Glutamatergic neuron (in vitro differentiated cells): ENCODE results near the gene MTA1. TPM values are rescaled to one million over a fixed set of nuclear protein-coding genes. Genes with fewer than 3 reads are reported as not detected.

Experiments
- DNase-seq: peaks from one replicate; pipeline ENCODE4 v3.0.0; 2022
- H3K27ac Mint-ChIP-seq: one replicate; pipeline ENCODE4 v1.8.0; 2020; ENCODE audit warnings: mild to moderate bottlenecking, mixed read lengths, inconsistent platforms; ENCODE audit not compliant: unreplicated experiment
- H3K27me3 Mint-ChIP-seq: one replicate; pipeline ENCODE4 v1.8.0; 2020; ENCODE audit warnings: mild to moderate bottlenecking, moderate library complexity, mixed read lengths, inconsistent platforms; ENCODE audit not compliant: unreplicated experiment
- H3K36me3 Mint-ChIP-seq: one replicate; pipeline ENCODE4 v1.8.0; 2020; ENCODE audit warnings: mild to moderate bottlenecking, mixed read lengths, inconsistent platforms; ENCODE audit not compliant: unreplicated experiment
- H3K4me1 Mint-ChIP-seq: one replicate; pipeline ENCODE4 v1.8.0; 2020; ENCODE audit warnings: mild to moderate bottlenecking, low read depth, mixed read lengths, inconsistent platforms; ENCODE audit not compliant: unreplicated experiment
- H3K4me3 Mint-ChIP-seq: one replicate; pipeline ENCODE4 v1.8.0; 2020; ENCODE audit warnings: mild to moderate bottlenecking, mixed read lengths, inconsistent platforms; ENCODE audit not compliant: unreplicated experiment
- H3K9me3 Mint-ChIP-seq: one replicate; pipeline ENCODE4 v1.8.0; 2020; ENCODE audit warnings: mild to moderate bottlenecking, moderate library complexity, mixed read lengths, inconsistent platforms; ENCODE audit not compliant: unreplicated experiment
- total RNA-seq: library from RNA; stranded (reverse); fragmentation: NEBNext Ultra II Directional; extraction: Animal tissue kit (Norgen Biotek cat#: 25700); gene quantifications from one replicate; pipeline ENCODE4 v1.2.1, GENCODE V29; 2021; ENCODE audit not compliant: unreplicated experiment
- TF ChIP-seq, protein P1 (sequence below): fragments of 200-600 bp; sonication (generic); IDR thresholded peaks from one replicate; pipeline ENCODE4 v1.5.0; 2021; ENCODE audit not compliant: partially characterized antibody, unreplicated experiment

The MTA1 gene
- total RNA-seq, 1 donor from 2014 or later = 261 TPM

GRCh38 chr14:105439710-105440553 is 20.3 kb downstream of the MTA1 start:
- Mint-ChIP-seq H3K27ac (no peak overlapping the region), H3K27me3 (peaks cover 12% of the 10 kb centered on the region), H3K9me3 (peaks cover 12% of the 10 kb centered on the region), H3K36me3 (peaks cover 12% of the 10 kb centered on the region), H3K4me1 (peaks cover 4% of the 10 kb centered on the region), H3K4me3 (no peak overlapping the region)
- TF ChIP-seq, protein P1, sequence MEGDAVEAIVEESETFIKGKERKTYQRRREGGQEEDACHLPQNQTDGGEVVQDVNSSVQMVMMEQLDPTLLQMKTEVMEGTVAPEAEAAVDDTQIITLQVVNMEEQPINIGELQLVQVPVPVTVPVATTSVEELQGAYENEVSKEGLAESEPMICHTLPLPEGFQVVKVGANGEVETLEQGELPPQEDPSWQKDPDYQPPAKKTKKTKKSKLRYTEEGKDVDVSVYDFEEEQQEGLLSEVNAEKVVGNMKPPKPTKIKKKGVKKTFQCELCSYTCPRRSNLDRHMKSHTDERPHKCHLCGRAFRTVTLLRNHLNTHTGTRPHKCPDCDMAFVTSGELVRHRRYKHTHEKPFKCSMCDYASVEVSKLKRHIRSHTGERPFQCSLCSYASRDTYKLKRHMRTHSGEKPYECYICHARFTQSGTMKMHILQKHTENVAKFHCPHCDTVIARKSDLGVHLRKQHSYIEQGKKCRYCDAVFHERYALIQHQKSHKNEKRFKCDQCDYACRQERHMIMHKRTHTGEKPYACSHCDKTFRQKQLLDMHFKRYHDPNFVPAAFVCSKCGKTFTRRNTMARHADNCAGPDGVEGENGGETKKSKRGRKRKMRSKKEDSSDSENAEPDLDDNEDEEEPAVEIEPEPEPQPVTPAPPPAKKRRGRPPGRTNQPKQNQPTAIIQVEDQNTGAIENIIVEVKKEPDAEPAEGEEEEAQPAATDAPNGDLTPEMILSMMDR = no peak
- DNase-seq = no peak

- H3K4me3 Mint-ChIP-seq = no peak overlapping the region
- TF ChIP-seq, protein P1 = no peak
- peaks cover 7% of the 10 kb centered on the region for H3K36me3 Mint-ChIP-seq
- no peak for DNase-seq
- peaks cover 10% of the 10 kb centered on the region for H3K9me3 Mint-ChIP-seq
- H3K27ac Mint-ChIP-seq = no peak overlapping the region
- peaks cover 4% of the 10 kb centered on the region for H3K4me1 Mint-ChIP-seq
- H3K27me3 Mint-ChIP-seq = peaks cover 12% of the 10 kb centered on the region
These were observed 20.9 kb downstream of the MTA1 start for GRCh38 chr14:105440554-105440900.

DNA sequence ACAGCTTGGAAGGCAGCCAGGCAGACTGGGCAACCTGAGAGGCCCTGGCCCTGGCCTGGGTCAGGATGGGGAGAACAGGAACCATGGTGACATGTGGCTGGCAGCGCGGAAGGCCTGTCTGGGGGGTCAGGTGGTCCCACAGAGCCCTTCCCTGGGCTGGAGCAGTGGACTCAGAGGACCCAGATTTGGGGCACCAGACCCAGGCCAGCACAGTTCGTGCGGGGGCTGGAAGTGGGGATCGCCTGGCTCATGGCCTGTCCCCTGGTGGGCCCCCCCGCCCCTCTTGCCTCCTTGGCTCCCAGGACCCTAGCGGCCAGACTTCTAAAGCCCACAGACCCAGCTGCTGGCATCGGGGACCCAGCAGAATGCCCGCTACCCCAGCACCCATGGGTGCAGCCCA is 21.4 kb downstream of the MTA1 start:
- DNase-seq = no peak
- no peak overlapping the region for H3K27ac Mint-ChIP-seq
- peaks cover 5% of the 10 kb centered on the region for H3K36me3 Mint-ChIP-seq
- TF ChIP-seq, protein P1 = no peak
- H3K27me3 Mint-ChIP-seq = peaks cover 12% of the 10 kb centered on the region
- H3K4me3 Mint-ChIP-seq = no peak overlapping the region
- H3K9me3 Mint-ChIP-seq = peaks cover 7% of the 10 kb centered on the region
- peaks cover 4% of the 10 kb centered on the region for H3K4me1 Mint-ChIP-seq

DNA sequence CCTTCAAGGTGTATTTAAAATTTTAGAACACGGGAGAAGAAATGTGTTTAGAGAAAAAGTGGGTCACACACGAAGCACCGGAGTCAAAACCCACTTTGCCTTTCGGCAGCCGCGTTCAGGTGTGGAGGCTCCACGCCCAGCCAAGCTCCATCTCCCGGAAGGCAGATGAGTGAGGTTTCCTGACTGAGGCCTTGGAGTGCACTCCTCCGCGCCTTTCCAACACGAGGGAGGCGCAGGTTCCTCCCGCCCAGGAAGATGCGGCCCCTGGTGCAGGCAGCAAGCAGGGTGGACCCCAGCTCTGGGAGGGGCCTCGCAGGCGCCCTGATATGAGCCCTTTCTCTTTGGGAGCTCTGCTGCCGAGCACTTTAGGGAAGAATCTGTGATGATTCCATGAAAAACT is 22.5 kb downstream of the MTA1 start:
- TF ChIP-seq, protein P1 = no peak
- Mint-ChIP-seq H3K4me1 (peaks cover 7% of the 10 kb centered on the region), H3K36me3 (no peaks in the 10 kb centered on the region), H3K4me3 (no peak overlapping the region), H3K27me3 (peaks cover 15% of the 10 kb centered on the region), H3K27ac (no peak overlapping the region), H3K9me3 (peaks cover 8% of the 10 kb centered on the region)
- no peak for DNase-seq

DNA sequence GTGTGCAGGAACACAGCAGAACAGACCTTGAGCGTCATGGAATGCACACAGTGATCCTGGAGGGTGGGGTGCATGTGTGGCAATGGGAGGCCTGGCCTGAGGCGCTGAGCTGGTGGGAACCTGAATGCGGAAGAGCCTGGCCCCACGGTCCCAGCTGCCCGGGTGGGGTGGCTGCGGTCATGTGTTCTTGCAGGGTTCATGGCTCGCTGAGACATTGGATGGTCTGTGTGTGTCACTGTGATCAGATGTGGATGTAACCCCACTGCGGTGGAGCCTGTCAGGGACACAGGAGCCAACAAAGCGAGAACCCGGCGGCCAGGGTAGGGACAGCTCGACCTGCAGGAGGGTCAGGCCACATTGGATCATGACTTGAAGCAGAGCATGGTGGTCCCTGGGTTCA is 23.2 kb downstream of the MTA1 start:
- peaks cover 15% of the 10 kb centered on the region for H3K27me3 Mint-ChIP-seq
- no peak overlapping the region for H3K4me3 Mint-ChIP-seq
- H3K36me3 Mint-ChIP-seq = no peaks in the 10 kb centered on the region
- no peak overlapping the region for H3K27ac Mint-ChIP-seq
- DNase-seq = no peak
- TF ChIP-seq, protein P1 = no peak
- peaks cover 7% of the 10 kb centered on the region for H3K4me1 Mint-ChIP-seq
- peaks cover 8% of the 10 kb centered on the region for H3K9me3 Mint-ChIP-seq
